ENCODE data around the gene ABCA7.

ABCA7 gene

GRCh38 chr19:1026783-1027649, 12.9 kb upstream of the ABCA7 start:
- Histone ChIP-seq H3K27ac (ENCODE audit: low read depth, low read length) (peak overlapping the region; percentile 84), H3K4me3 (ENCODE audit: low read length) (peak overlapping the region; percentile 90), H3K9me2 (replicated peaks; ENCODE audit: control insufficient read depth, low read length) (no peaks in the 10 kb centered on the region), H3K36me3 (ENCODE audit: control insufficient read depth, low read length) (peaks cover 36% of the 10 kb centered on the region), H3F3A (ENCODE audit: control insufficient read depth, insufficient read depth) (peaks cover 13% of the 10 kb centered on the region), H3K27me3 (ENCODE audit: control insufficient read depth, low read length) (no peaks in the 10 kb centered on the region), H3K4me1 (ENCODE audit: control insufficient read depth, low read length) (peaks cover 37% of the 10 kb centered on the region), H3K4me2 (ENCODE audit: low read length) (peak overlapping the region; percentile 85), H3K9me3 (ENCODE audit: control insufficient read depth, insufficient read depth, low read length) (no peaks in the 10 kb centered on the region), H3K79me2 (ENCODE audit: control insufficient read depth, low read length) (peaks cover 49% of the 10 kb centered on the region), H4K20me1 (ENCODE audit: control insufficient read depth, insufficient read depth, low read depth, low read length) (0 out of 2 replicates have a peak, but pooled peaks cover 3% of the 10 kb centered on the region)
- TF ChIP-seq CTCF (IDR thresholded peaks at IDR 0.05; ENCODE audit: low read depth, low read length, poor library complexity, severe bottlenecking) (no peak), EZH2phosphoT487 (IDR thresholded peaks at IDR 0.05; ENCODE audit: borderline replicate concordance, low read length) (no peak)

GRCh38 chr19:1027650-1028061, 12.3 kb upstream of the ABCA7 start:
- Histone ChIP-seq H3K4me3 (ENCODE audit: low read length) (peak overlapping the region; percentile 90), H3K27me3 (ENCODE audit: control insufficient read depth, low read length) (no peaks in the 10 kb centered on the region), H3K9me2 (replicated peaks; ENCODE audit: control insufficient read depth, low read length) (no peaks in the 10 kb centered on the region), H3F3A (ENCODE audit: control insufficient read depth, insufficient read depth) (peaks cover 8% of the 10 kb centered on the region), H3K36me3 (ENCODE audit: control insufficient read depth, low read length) (peaks cover 42% of the 10 kb centered on the region), H3K4me1 (ENCODE audit: control insufficient read depth, low read length) (peaks cover 30% of the 10 kb centered on the region), H3K79me2 (ENCODE audit: control insufficient read depth, low read length) (peaks cover 52% of the 10 kb centered on the region), H3K27ac (ENCODE audit: low read depth, low read length) (peak overlapping the region; percentile 84), H4K20me1 (ENCODE audit: control insufficient read depth, insufficient read depth, low read depth, low read length) (0 out of 2 replicates have a peak, but pooled peaks cover 3% of the 10 kb centered on the region), H3K4me2 (ENCODE audit: low read length) (peak overlapping the region; percentile 85), H3K9me3 (ENCODE audit: control insufficient read depth, insufficient read depth, low read length) (no peaks in the 10 kb centered on the region)
- TF ChIP-seq CTCF (IDR thresholded peaks at IDR 0.05; ENCODE audit: low read depth, low read length, poor library complexity, severe bottlenecking) (no peak), EZH2phosphoT487 (IDR thresholded peaks at IDR 0.05; ENCODE audit: borderline replicate concordance, low read length) (no peak)

GRCh38 chr19:1028062-1028926, 11.6 kb upstream of the ABCA7 start:
- Histone ChIP-seq H4K20me1 (ENCODE audit: control insufficient read depth, insufficient read depth, low read depth, low read length) (0 out of 2 replicates have a peak, but pooled peaks cover 3% of the 10 kb centered on the region), H3K36me3 (ENCODE audit: control insufficient read depth, low read length) (peaks cover 48% of the 10 kb centered on the region), H3K9me3 (ENCODE audit: control insufficient read depth, insufficient read depth, low read length) (no peaks in the 10 kb centered on the region), H3K27me3 (ENCODE audit: control insufficient read depth, low read length) (no peaks in the 10 kb centered on the region), H3K27ac (ENCODE audit: low read depth, low read length) (peak overlapping the region; percentile 84), H3K4me1 (ENCODE audit: control insufficient read depth, low read length) (peaks cover 24% of the 10 kb centered on the region), H3K79me2 (ENCODE audit: control insufficient read depth, low read length) (peaks cover 52% of the 10 kb centered on the region), H3K9me2 (replicated peaks; ENCODE audit: control insufficient read depth, low read length) (no peaks in the 10 kb centered on the region), H3F3A (ENCODE audit: control insufficient read depth, insufficient read depth) (peaks cover 4% of the 10 kb centered on the region), H3K4me2 (ENCODE audit: low read length) (peak overlapping the region; percentile 85), H3K4me3 (ENCODE audit: low read length) (peak overlapping the region; percentile 90)
- no peak for TF ChIP-seq CTCF (IDR thresholded peaks at IDR 0.05; ENCODE audit: low read depth, low read length, poor library complexity, severe bottlenecking)
- TF ChIP-seq EZH2phosphoT487 (IDR thresholded peaks at IDR 0.05; ENCODE audit: borderline replicate concordance, low read length): no peak

Measured in DOHH2 (cell line).